Body of pancreas (tissue), 4 donors: Measurements from ENCODE around the gene EMP3. TPM values are rescaled to one million over a fixed set of nuclear protein-coding genes. Genes with fewer than 3 reads are reported as not detected.
A peak's percentile ranks its signal among the peaks of the same experiment; 100 is the strongest.

Experiments used
- ATAC-seq: fragments of 150-250 bp; one replicate; pipeline ENCODE4 v1.9.1; 2016
- DNase-seq, 4 donors: peaks; one replicate each; pipeline ENCODE4 v3.0.0-alpha.2; 2019
- H3K27ac ChIP-seq, 4 donors: fragments of 200-600 bp; sonication (generic); 1 replicate in 3 of 4; 2 replicates in 1 of 4; pipeline versions ENCODE4 v1.5.1 to v1.6.1; 2016 to 2019; ENCODE audit warnings: mild to moderate bottlenecking in 1 of 4, mixed read lengths in 1 of 4, moderate library complexity in 1 of 4
- H3K27me3 ChIP-seq, 2 donors: fragments of 200-600 bp; sonication (generic); one replicate each; pipeline ENCODE4 v1.6.0; 2016; ENCODE audit warnings: mild to moderate bottlenecking in 1 of 2
- H3K36me3 ChIP-seq, 2 donors: fragments of 200-600 bp; sonication (generic); replicated peaks in 1 of 2; 2 replicates each; pipeline ENCODE4 v1.5.1; 2016; ENCODE audit warnings: low read depth in 2 of 2; ENCODE audit not compliant: insufficient read depth in 1 of 2
- H3K4me1 ChIP-seq: fragments of 200-600 bp; sonication (generic); one replicate; pipeline ENCODE4 v1.6.0; 2016
- H3K4me3 ChIP-seq, 2 donors: fragments of 200-600 bp; sonication (generic); 1 replicate in 1 of 2; 2 replicates in 1 of 2; pipeline ENCODE4 v1.5.1; 2016 to 2019
- H3K9me3 ChIP-seq, 3 donors: fragments of 200-600 bp; sonication (generic); 1 replicate in 2 of 3; 2 replicates in 1 of 3; pipeline ENCODE4 v1.5.1; 2016
- POLR2A ChIP-seq, 3 donors: fragments of 450-650 bp; IDR thresholded peaks; one replicate each; pipeline ENCODE4 v1.6.1; 2016; ENCODE audit warnings: antibody characterized with exemption in 3 of 3, mild to moderate bottlenecking in 2 of 3
- WGBS, 2 donors: methylation state at CpG; one replicate each; pipeline ENCODE4 v1.1.5; 2017; 5-methylcytosine and 5-hydroxymethylcytosine counted together
- intact Hi-C: fragments of 100-400 bp; cut with DNase I; formaldehyde crosslinking; loops from one replicate; pipeline ENCODE4 v1.15.1; 2023
- total RNA-seq, 2 donors: library from RNA; depleted of rRNA; stranded (reverse); fragments of >200 nt; gene quantifications; one replicate each; pipeline ENCODE4 v1.1.0, GENCODE V29; 2016
- TF ChIP-seq, protein P1 (sequence below), 7 experiments: fragments of 450-650 bp in 4 of 7; fragments of 200-600 bp in 3 of 7; sonication (generic) in 3 of 7; IDR thresholded peaks; one replicate each; pipeline ENCODE4 v1.5.1; 2016 to 2019; ENCODE audit warnings: antibody characterized with exemption in 7 of 7

The EMP3 gene
- total RNA-seq, 2 donors from 2014 or later = 2.6 to 7.0 TPM

DNA sequence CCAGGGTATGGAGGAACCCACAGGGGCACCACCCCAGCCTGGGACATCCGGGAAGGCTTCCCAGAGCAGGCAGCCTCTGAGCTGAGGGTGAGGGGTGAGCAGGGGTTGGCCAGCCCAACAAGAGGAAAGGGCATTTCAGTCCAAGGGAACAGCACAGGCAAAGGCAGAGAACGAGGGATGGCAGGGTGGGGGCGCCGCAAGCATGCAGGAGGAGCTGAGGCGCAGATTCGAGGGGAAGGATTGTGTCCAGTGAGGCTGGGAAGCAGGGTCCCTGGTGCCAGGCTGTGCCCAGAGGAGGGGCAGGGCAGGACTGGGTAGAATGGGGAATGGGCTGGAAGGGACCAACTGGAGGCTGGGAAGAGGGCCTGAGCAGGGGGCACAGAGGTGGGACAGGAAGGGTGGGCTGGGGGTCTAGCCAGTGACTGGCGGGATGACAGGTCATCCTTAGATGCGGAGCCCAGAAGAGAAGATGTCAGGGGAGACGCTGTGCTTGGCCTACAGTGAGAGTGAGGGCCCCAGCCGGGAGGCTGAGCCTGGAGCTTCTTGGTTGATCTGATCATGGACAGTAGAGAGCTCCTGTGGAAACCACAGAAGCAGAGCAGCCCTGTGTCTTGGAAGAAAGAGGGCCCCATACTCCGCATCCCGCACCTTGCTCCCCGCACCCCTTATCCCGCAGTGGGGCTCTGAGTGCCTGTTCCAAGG lies 13.6 kb downstream of the EMP3 start:
- H3K36me3 ChIP-seq = no peaks in the 10 kb centered on the region
- intact Hi-C loops = no loop called here
- H3K4me1 ChIP-seq = peaks cover 7% of the 10 kb centered on the region
- DNase-seq = no peak
- WGBS, 2 donors = 90% methylated on average over 12 to 13 of the region's 14 CpGs
- H3K4me3 ChIP-seq = no peak overlapping the region
- no peaks in the 10 kb centered on the region for H3K27me3 ChIP-seq
- no peaks in the 10 kb centered on the region for H3K9me3 ChIP-seq
- no peak for ATAC-seq
- no peak overlapping the region for H3K27ac ChIP-seq
- TF ChIP-seq POLR2A (IDR thresholded peaks at IDR 0.05) = no peak
- TF ChIP-seq, protein P1, sequence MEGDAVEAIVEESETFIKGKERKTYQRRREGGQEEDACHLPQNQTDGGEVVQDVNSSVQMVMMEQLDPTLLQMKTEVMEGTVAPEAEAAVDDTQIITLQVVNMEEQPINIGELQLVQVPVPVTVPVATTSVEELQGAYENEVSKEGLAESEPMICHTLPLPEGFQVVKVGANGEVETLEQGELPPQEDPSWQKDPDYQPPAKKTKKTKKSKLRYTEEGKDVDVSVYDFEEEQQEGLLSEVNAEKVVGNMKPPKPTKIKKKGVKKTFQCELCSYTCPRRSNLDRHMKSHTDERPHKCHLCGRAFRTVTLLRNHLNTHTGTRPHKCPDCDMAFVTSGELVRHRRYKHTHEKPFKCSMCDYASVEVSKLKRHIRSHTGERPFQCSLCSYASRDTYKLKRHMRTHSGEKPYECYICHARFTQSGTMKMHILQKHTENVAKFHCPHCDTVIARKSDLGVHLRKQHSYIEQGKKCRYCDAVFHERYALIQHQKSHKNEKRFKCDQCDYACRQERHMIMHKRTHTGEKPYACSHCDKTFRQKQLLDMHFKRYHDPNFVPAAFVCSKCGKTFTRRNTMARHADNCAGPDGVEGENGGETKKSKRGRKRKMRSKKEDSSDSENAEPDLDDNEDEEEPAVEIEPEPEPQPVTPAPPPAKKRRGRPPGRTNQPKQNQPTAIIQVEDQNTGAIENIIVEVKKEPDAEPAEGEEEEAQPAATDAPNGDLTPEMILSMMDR (IDR thresholded peaks at IDR 0.05) = no peak

DNA sequence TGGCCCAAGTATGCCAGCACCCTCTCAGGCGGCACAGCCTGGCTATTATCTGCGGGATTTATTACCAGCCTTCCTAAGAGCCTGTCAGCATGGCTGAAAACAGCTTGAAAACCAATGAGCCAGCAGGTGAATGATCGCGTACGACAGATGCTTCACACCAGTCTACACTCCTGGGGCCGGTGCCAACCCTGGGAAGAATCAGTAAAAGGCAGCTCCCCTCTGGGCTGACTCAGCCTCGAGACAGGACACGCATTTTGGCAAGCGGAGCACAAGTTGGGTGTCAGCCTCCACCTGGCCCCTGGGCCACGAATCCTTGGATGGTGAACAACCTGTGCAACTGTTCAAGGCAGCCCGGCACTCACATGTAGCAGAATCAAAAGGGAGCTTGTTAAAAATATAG lies 15.6 kb downstream of the EMP3 start:
- Histone ChIP-seq H3K27ac (no peak overlapping the region), H3K9me3 (no peaks in the 10 kb centered on the region), H3K36me3 (no peaks in the 10 kb centered on the region), H3K4me1 (no peaks in the 10 kb centered on the region), H3K27me3 (no peaks in the 10 kb centered on the region), H3K4me3 (no peak overlapping the region)
- ATAC-seq = no peak
- WGBS, 2 donors = 88 to 91% methylated on average over 8 to 11 of the region's 11 CpGs
- DNase-seq = peak in 2 of 4 donors; percentile 35
- TF ChIP-seq POLR2A (IDR thresholded peaks at IDR 0.05) = no peak
- TF ChIP-seq, protein P1 (IDR thresholded peaks at IDR 0.05) = no peak
- intact Hi-C loops = no loop called here

- intact Hi-C loops = no loop called here
- DNase-seq (no peak), ATAC-seq (no peak)
- H3K27me3 ChIP-seq = no peaks in the 10 kb centered on the region
- H3K4me3 ChIP-seq = no peak overlapping the region
- WGBS, 2 donors = 88 to 93% methylated on average over 9 to 10 of the region's 10 CpGs
- no peaks in the 10 kb centered on the region for H3K4me1 ChIP-seq
- TF ChIP-seq, protein P1 (IDR thresholded peaks at IDR 0.05) = no peak
- no peak for TF ChIP-seq POLR2A (IDR thresholded peaks at IDR 0.05)
- H3K27ac ChIP-seq = no peak overlapping the region
- H3K36me3 ChIP-seq = no peaks in the 10 kb centered on the region
- no peaks in the 10 kb centered on the region for H3K9me3 ChIP-seq
Measured at GRCh38 chr19:48341515-48342413, 16.4 kb downstream of the EMP3 start.

GRCh38 chr19:48342414-48342738 lies 17.0 kb downstream of the EMP3 start:
- intact Hi-C loops = no loop called here
- TF ChIP-seq, protein P1 (IDR thresholded peaks at IDR 0.05) = no peak
- TF ChIP-seq POLR2A (IDR thresholded peaks at IDR 0.05) = no peak
- 86 to 93% methylated on average over 13 to 20 of the region's 20 CpGs for WGBS, 2 donors

More at GRCh38 chr19:48342414-48342738, 17.0 kb downstream of the EMP3 start:
- Histone ChIP-seq H3K4me3 (no peak overlapping the region), H3K27me3 (no peaks in the 10 kb centered on the region), H3K9me3 (no peaks in the 10 kb centered on the region), H3K36me3 (no peaks in the 10 kb centered on the region), H3K27ac (no peak overlapping the region), H3K4me1 (no peaks in the 10 kb centered on the region)
- no peak for DNase-seq
- no peak for ATAC-seq
